ENCODE measurements around the gene KDR. TPM values are rescaled to one million over a fixed set of nuclear protein-coding genes. Genes with fewer than 3 reads are reported as not detected.

The KDR gene
- total RNA-seq, 1 donor from 2014 or later: 924 TPM

DNA sequence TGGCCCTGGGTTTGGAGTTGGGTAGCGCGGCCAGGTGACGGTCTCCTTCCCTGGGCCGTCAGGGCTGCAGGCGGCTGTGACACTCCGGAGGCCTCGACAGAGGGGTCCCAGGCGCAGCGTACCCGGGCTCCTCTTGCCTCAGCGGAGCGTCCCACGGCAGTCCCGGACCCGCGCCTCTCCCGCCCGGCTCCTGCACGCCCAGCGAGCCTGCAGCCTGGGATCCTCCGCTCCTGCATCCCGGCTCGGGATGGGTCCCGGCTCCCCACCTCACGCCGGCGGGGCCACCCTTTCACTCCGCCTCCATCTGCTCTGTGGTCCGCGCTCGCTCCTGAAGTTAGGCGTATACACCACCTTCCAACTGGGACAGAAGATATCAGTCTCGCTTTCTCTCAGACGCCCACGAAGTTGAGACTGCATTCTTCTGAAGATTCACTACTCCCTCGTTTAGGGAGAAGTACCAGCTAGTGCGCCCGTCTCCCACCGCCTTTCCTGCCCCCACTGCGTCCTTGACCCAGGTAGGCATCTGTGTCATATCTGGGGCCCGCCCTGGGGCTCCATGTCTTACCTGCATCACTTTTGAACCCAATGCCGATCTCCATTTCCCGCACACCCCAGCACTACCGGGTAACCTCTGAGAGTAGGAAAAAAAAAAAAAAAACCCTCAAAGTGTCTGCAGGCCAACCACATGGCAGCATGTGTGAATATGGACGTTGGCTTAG, 32.3 kb upstream of the KDR start:
- no peaks in the 10 kb centered on the region for H3K9me3 Mint-ChIP-seq (ENCODE audit: unreplicated experiment)

DNA sequence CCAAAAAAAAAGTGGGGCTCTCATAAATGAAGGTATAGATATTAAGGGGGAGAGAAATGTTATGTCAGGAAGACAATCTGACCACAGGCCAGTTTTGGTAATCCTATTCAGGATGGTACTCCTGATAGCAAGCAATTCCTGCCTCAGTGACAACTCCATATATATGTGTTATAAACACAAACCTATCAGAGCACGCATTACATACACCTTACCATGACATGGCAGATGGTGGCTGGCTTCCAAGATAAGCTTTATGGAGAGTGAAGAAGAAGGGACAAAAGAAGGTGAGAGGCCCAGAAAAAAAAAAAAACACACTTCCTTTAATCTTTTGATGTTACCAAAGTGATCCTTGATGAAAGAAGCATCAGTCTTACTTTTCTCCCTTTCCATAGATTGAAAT, 29.5 kb upstream of the KDR start:
- peaks cover 9% of the 10 kb centered on the region for H3K4me1 Mint-ChIP-seq (ENCODE audit: unreplicated experiment)
- DNase-seq (ENCODE audit: low spot score): no peak
- H3K4me3 Mint-ChIP-seq (ENCODE audit: unreplicated experiment): no peak overlapping the region
- no peaks in the 10 kb centered on the region for H3K36me3 Mint-ChIP-seq (ENCODE audit: low read depth, unreplicated experiment)
- no peak overlapping the region for H3K27ac Mint-ChIP-seq (ENCODE audit: unreplicated experiment)
- no peaks in the 10 kb centered on the region for H3K27me3 Mint-ChIP-seq (ENCODE audit: unreplicated experiment)
- no peaks in the 10 kb centered on the region for H3K9me3 Mint-ChIP-seq (ENCODE audit: unreplicated experiment)
- TF ChIP-seq, protein P1, sequence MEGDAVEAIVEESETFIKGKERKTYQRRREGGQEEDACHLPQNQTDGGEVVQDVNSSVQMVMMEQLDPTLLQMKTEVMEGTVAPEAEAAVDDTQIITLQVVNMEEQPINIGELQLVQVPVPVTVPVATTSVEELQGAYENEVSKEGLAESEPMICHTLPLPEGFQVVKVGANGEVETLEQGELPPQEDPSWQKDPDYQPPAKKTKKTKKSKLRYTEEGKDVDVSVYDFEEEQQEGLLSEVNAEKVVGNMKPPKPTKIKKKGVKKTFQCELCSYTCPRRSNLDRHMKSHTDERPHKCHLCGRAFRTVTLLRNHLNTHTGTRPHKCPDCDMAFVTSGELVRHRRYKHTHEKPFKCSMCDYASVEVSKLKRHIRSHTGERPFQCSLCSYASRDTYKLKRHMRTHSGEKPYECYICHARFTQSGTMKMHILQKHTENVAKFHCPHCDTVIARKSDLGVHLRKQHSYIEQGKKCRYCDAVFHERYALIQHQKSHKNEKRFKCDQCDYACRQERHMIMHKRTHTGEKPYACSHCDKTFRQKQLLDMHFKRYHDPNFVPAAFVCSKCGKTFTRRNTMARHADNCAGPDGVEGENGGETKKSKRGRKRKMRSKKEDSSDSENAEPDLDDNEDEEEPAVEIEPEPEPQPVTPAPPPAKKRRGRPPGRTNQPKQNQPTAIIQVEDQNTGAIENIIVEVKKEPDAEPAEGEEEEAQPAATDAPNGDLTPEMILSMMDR (IDR thresholded peaks at IDR 0.05; ENCODE audit: unreplicated experiment): no peak

More for the DNA sequence above, 32.3 kb upstream of the KDR start:
- Mint-ChIP-seq H3K27me3 (ENCODE audit: unreplicated experiment) (no peaks in the 10 kb centered on the region), H3K4me3 (ENCODE audit: unreplicated experiment) (no peak overlapping the region), H3K36me3 (ENCODE audit: low read depth, unreplicated experiment) (no peaks in the 10 kb centered on the region), H3K27ac (ENCODE audit: unreplicated experiment) (no peak overlapping the region), H3K4me1 (ENCODE audit: unreplicated experiment) (peaks cover 11% of the 10 kb centered on the region)
- TF ChIP-seq, protein P1 (IDR thresholded peaks at IDR 0.05; ENCODE audit: unreplicated experiment): no peak
- no peak for DNase-seq (ENCODE audit: low spot score)

DNA sequence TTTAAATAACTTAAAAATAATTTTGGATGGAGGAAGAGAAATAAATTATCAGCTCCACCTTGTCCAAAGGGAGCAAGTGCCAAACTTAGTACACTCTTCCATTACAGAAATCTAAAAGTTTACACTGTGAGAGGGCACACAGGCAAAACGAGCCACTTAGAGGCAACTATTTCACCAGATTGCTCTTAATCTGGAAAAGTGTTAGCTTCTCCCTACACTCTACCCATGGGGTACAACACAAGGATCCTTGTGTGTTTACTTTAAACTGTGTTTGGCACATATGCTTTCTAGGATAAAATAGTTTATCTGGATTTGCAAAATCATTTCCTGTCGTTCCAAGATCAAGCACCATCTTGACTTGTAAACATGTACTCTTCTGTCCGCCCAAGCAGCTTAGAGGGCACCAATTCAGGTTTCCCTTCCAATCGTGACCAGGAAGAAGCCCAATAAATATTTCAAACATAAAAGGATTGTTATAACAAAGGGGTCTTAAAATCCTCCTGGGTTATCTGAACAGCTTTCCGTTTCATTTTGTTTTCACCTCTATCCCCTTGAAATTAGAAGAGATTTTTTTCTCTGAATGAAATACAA, 29.0 kb upstream of the KDR start:
- Mint-ChIP-seq H3K36me3 (ENCODE audit: low read depth, unreplicated experiment) (no peaks in the 10 kb centered on the region), H3K27me3 (ENCODE audit: unreplicated experiment) (no peaks in the 10 kb centered on the region), H3K4me3 (ENCODE audit: unreplicated experiment) (no peak overlapping the region), H3K27ac (ENCODE audit: unreplicated experiment) (no peak overlapping the region), H3K9me3 (ENCODE audit: unreplicated experiment) (no peaks in the 10 kb centered on the region), H3K4me1 (ENCODE audit: unreplicated experiment) (peaks cover 9% of the 10 kb centered on the region)
- DNase-seq (ENCODE audit: low spot score): no peak
- TF ChIP-seq, protein P1 (IDR thresholded peaks at IDR 0.05; ENCODE audit: unreplicated experiment): no peak

DNA sequence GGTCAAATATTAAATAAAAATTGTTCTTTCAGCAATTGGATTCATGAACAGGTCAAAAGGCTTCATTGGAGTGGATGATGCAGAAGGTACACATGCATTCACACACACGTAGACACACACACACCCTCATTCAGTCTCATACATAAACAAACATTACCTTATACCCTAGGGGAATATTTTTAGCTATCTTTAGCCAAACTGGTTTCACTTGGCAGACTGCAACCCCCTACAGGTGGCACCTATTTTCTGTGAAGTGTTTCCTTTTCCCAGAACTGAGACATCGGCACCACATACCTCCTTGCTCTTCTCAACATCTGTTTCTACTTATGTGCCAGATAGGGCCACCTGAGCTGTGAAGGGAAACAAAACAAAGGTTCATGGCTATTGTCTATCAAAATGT, 18.5 kb upstream of the KDR start:
- no peaks in the 10 kb centered on the region for H3K9me3 Mint-ChIP-seq (ENCODE audit: unreplicated experiment)
- H3K36me3 Mint-ChIP-seq (ENCODE audit: low read depth, unreplicated experiment): no peaks in the 10 kb centered on the region
- H3K27ac Mint-ChIP-seq (ENCODE audit: unreplicated experiment): no peak overlapping the region
- no peak for DNase-seq (ENCODE audit: low spot score)
- no peaks in the 10 kb centered on the region for H3K4me1 Mint-ChIP-seq (ENCODE audit: unreplicated experiment)
- peaks cover 3% of the 10 kb centered on the region for H3K27me3 Mint-ChIP-seq (ENCODE audit: unreplicated experiment)
- no peak overlapping the region for H3K4me3 Mint-ChIP-seq (ENCODE audit: unreplicated experiment)
- TF ChIP-seq, protein P1 (IDR thresholded peaks at IDR 0.05; ENCODE audit: unreplicated experiment): no peak

DNA sequence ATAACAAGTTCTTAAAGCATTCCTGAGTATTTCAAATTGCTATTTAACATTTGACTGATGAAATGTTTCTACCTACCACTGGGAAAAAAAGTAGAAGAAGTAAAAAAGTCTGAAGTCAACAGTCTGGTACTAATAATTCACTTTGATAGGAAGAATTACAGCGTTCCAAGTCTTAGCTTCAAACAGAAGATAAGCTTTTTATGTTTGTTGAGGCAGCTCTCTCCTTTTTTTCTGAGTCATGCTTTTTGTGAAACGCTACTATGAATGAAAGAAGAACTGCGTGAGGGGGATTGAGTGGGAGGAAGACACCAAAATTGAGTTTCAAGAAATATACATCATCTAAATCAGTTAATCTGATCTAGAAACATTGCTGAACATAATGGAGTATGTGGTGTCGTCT, 13.0 kb upstream of the KDR start:
- Mint-ChIP-seq H3K4me3 (ENCODE audit: unreplicated experiment) (no peak overlapping the region), H3K36me3 (ENCODE audit: low read depth, unreplicated experiment) (no peaks in the 10 kb centered on the region), H3K9me3 (ENCODE audit: unreplicated experiment) (no peaks in the 10 kb centered on the region), H3K4me1 (ENCODE audit: unreplicated experiment) (peaks cover 8% of the 10 kb centered on the region), H3K27ac (ENCODE audit: unreplicated experiment) (no peak overlapping the region), H3K27me3 (ENCODE audit: unreplicated experiment) (no peaks in the 10 kb centered on the region)
- no peak for DNase-seq (ENCODE audit: low spot score)
- TF ChIP-seq, protein P1 (IDR thresholded peaks at IDR 0.05; ENCODE audit: unreplicated experiment): no peak

Measured in endothelial cell (in vitro differentiated cells).